ENCODE measurements around the gene ACTRT2. TPM values are rescaled to one million over a fixed set of nuclear protein-coding genes. Genes with fewer than 3 reads are reported as not detected.

The ACTRT2 gene
- total and polyA plus RNA-seq, 2 of the 8 experiments (the other 6 are each of a cell fraction or from before 2014, with no cell fraction given), result not detected

GRCh38 chr1:3033790-3034090 is 12.5 kb downstream of the ACTRT2 start (continued):
- TF ChIP-seq CHD2 (IDR thresholded peaks at IDR 0.05; ENCODE audit: low read length) (no peak), ASH2L (IDR thresholded peaks at IDR 0.05; ENCODE audit: low read length) (no peak), CTBP2 (IDR thresholded peaks at IDR 0.05; ENCODE audit: borderline replicate concordance, insufficient read depth, insufficient read length, low read length) (no peak), SAP30 (IDR thresholded peaks at IDR 0.05; ENCODE audit: insufficient read depth, insufficient replicate concordance, low read length) (no peak), EP300 (IDR thresholded peaks at IDR 0.05; ENCODE audit: borderline replicate concordance in 1 of 2, low read depth in 2 of 2, low read length in 2 of 2) (no peak), KDM5A (IDR thresholded peaks at IDR 0.05; ENCODE audit: low read length) (no peak), POU5F1 (IDR thresholded peaks at IDR 0.05; ENCODE audit: low read depth, low read length) (no peak), TBP (IDR thresholded peaks at IDR 0.05; ENCODE audit: low read depth, low read length) (no peak), USF2 (IDR thresholded peaks at IDR 0.05; ENCODE audit: low read length) (no peak)
- TF ChIP-seq, protein P1, sequence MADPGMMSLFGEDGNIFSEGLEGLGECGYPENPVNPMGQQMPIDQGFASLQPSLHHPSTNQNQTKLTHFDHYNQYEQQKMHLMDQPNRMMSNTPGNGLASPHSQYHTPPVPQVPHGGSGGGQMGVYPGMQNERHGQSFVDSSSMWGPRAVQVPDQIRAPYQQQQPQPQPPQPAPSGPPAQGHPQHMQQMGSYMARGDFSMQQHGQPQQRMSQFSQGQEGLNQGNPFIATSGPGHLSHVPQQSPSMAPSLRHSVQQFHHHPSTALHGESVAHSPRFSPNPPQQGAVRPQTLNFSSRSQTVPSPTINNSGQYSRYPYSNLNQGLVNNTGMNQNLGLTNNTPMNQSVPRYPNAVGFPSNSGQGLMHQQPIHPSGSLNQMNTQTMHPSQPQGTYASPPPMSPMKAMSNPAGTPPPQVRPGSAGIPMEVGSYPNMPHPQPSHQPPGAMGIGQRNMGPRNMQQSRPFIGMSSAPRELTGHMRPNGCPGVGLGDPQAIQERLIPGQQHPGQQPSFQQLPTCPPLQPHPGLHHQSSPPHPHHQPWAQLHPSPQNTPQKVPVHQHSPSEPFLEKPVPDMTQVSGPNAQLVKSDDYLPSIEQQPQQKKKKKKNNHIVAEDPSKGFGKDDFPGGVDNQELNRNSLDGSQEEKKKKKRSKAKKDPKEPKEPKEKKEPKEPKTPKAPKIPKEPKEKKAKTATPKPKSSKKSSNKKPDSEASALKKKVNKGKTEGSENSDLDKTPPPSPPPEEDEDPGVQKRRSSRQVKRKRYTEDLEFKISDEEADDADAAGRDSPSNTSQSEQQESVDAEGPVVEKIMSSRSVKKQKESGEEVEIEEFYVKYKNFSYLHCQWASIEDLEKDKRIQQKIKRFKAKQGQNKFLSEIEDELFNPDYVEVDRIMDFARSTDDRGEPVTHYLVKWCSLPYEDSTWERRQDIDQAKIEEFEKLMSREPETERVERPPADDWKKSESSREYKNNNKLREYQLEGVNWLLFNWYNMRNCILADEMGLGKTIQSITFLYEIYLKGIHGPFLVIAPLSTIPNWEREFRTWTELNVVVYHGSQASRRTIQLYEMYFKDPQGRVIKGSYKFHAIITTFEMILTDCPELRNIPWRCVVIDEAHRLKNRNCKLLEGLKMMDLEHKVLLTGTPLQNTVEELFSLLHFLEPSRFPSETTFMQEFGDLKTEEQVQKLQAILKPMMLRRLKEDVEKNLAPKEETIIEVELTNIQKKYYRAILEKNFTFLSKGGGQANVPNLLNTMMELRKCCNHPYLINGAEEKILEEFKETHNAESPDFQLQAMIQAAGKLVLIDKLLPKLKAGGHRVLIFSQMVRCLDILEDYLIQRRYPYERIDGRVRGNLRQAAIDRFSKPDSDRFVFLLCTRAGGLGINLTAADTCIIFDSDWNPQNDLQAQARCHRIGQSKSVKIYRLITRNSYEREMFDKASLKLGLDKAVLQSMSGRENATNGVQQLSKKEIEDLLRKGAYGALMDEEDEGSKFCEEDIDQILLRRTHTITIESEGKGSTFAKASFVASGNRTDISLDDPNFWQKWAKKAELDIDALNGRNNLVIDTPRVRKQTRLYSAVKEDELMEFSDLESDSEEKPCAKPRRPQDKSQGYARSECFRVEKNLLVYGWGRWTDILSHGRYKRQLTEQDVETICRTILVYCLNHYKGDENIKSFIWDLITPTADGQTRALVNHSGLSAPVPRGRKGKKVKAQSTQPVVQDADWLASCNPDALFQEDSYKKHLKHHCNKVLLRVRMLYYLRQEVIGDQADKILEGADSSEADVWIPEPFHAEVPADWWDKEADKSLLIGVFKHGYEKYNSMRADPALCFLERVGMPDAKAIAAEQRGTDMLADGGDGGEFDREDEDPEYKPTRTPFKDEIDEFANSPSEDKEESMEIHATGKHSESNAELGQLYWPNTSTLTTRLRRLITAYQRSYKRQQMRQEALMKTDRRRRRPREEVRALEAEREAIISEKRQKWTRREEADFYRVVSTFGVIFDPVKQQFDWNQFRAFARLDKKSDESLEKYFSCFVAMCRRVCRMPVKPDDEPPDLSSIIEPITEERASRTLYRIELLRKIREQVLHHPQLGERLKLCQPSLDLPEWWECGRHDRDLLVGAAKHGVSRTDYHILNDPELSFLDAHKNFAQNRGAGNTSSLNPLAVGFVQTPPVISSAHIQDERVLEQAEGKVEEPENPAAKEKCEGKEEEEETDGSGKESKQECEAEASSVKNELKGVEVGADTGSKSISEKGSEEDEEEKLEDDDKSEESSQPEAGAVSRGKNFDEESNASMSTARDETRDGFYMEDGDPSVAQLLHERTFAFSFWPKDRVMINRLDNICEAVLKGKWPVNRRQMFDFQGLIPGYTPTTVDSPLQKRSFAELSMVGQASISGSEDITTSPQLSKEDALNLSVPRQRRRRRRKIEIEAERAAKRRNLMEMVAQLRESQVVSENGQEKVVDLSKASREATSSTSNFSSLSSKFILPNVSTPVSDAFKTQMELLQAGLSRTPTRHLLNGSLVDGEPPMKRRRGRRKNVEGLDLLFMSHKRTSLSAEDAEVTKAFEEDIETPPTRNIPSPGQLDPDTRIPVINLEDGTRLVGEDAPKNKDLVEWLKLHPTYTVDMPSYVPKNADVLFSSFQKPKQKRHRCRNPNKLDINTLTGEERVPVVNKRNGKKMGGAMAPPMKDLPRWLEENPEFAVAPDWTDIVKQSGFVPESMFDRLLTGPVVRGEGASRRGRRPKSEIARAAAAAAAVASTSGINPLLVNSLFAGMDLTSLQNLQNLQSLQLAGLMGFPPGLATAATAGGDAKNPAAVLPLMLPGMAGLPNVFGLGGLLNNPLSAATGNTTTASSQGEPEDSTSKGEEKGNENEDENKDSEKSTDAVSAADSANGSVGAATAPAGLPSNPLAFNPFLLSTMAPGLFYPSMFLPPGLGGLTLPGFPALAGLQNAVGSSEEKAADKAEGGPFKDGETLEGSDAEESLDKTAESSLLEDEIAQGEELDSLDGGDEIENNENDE (IDR thresholded peaks at IDR 0.05; ENCODE audit: insufficient replicate concordance, low read length), result no peak

Data from H1 (cell line).